ENCODE data around the gene PLP2.

Gene PLP2

DNA sequence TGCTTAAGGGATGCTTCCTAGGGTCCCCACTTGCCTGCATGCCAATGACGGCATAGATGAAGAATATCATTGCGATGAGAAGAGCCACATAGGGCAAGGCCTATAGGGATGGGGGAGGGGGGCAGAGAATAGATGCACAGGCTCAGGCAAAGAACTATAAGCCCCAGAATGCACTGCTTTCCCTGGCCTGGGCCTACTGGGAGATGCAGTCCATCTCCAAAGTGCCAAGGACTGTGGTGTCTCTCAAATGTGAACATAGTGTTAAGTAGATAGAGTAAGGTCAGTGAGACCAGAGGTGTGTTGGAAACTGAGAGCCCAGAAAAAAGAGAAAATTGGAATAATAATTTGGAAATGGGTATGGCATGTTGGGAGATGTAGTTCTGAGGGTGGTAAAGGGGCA, 40.5 kb downstream of the PLP2 start:
- DNase-seq, result no peak

DNA sequence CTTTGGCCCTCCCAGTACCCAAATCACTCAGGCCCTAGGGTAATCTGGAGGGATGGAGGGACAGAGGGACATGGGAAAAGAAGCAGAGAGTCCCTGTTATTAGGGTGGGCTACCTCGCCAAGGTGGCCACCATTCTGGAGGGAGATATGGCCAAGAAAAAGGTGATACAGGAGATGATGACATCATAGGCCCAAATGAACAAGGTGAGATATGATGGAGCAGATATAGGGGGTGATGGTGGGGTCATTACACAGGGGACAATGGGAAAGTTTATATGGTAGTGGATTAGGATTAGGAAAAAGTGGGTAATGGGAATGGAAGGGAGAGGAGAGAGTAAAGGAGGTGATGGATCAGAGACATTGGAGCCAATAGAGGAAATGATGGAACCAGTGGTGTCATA, 41.2 kb downstream of the PLP2 start:
- DNase-seq, result no peak

DNA sequence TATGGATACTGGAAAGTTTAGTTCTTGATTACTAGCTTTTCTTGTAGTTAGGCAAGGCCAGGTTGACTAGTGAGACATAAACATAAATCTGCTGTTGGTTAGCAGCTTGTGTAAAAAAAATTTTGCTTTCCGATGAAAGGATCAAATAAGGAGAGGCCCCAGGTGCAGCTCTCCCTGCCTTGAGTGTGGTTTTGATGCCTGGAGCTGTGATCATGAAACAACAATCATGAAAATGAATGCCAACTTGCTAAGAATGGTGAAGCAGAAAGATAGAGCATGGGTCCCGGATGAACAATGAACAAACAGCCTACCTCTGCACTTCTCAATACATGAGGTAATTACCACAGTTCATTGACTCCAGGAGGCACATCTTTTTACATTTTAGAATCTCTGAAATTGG, 42.7 kb downstream of the PLP2 start:
- DNase-seq, result no peak

DNA sequence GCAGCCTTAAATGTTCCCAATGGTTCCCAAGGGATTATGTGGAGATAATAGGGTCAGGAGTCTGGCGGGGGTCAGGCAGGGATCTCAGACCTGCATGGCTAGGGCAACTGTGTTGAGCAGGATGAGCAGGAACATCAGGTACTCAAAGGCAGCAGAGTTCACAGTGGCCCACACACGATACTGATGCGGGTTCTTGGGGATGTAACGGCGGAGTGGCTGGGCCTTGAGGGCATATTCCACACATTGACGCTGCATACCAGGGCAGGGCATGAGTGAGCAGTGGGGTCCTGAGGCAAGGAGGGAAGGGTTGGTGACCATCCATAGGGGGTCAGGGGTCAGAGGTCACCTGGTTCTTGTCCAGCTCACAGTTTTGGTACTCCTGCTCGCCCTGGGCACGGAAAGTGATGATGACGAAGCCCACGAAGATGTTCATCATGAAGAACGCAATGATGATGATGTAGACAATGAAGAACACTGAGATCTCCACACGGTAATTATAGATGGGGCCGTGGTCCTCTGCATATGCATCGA, 43.4 kb downstream of the PLP2 start:
- DNase-seq, result no peak

DNA sequence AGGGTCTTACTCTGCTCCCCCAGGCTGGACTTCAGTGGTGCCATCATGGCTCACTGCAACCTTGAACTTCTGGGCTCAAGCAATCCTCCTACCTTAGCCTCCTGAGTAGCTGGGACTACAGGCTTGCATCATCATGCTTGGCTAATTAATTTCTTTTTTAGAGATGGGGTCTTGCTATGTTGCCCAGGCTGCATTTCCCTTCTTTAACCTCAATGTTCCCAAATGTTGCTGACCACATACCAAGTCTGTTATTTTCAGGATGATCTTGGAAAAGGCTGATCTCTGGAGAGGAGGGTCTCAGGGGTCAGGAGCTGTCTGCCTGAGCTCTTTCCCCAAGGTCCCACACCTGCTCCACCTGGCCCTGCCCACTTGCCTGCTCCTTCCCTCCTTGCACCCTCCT, 48.4 kb downstream of the PLP2 start:
- no peak for DNase-seq

DNA sequence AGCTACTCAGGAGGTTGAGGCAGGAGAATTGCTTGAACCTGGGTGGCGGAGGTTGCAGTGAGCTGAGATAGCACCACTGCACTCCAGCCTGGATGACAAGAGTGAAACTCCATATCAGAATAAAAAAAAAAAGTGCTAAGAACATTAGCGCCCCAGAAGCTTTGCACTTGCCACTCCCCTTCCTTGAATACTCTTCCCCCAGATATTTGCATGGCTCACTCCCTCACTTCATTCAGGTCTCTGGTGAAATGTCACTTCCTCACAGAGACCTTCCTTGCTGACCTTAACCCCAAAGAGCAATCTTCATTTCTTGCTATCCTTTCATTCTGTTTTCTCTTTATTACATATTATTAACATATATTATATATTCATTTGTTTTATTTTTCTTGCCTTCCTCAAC, 50.2 kb downstream of the PLP2 start:
- DNase-seq, result no peak
